TTC549 (cell line): ENCODE measurements around the gene LPAR5.
"Not testable (repeated sequence)": the region's sequence is repeated elsewhere in the genome, so short reads cannot be mapped to it uniquely, and the experiment has no call there.

ENCODE experiments used
- FAIRE-seq: peaks from 2 replicates; lab custom pipeline; 2012; peaks lifted over from hg19 to GRCh38; lab: Jason Lieb, UNC

The LPAR5 gene

DNA sequence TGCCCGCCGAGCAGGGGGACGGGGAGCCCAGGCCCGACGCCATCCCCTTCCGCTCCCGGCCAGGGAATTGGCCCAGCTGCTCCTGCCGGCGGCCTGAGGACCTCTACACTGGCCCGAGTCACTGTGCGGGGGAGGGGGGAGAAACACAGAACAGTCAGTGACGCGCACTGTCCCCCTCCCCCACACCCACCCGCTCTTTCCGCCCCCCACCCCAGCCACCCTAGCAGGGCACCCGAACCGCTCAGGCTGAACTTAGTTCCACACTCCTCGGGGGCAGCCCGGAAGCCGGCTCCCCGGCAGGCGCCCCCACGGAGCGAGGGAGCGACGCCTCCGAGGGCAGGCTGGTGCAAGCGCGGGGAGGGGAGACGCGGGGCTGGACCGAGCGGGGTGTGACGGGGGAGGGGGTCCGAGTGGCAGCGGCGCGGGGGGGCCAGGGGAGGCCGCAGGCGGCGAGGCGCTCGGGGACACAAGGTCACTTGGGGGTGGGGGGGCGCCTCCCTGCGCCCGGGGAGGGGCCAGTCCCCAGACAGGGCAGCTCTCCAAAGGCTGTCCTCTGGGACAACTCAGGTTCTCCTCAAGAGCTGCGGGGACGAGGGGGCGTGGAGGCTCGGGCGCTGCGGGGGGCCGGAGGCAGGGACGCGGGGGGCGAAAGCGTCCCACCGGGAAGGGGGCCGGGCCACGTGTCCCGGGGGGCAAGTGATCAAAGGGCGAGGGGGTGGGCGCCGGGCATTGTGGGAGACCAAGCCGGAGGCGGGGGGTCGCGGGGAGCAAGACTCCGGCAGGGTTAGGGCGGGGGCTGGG lies 29.2 kb downstream of the LPAR5 start:
- no peak for FAIRE-seq

DNA sequence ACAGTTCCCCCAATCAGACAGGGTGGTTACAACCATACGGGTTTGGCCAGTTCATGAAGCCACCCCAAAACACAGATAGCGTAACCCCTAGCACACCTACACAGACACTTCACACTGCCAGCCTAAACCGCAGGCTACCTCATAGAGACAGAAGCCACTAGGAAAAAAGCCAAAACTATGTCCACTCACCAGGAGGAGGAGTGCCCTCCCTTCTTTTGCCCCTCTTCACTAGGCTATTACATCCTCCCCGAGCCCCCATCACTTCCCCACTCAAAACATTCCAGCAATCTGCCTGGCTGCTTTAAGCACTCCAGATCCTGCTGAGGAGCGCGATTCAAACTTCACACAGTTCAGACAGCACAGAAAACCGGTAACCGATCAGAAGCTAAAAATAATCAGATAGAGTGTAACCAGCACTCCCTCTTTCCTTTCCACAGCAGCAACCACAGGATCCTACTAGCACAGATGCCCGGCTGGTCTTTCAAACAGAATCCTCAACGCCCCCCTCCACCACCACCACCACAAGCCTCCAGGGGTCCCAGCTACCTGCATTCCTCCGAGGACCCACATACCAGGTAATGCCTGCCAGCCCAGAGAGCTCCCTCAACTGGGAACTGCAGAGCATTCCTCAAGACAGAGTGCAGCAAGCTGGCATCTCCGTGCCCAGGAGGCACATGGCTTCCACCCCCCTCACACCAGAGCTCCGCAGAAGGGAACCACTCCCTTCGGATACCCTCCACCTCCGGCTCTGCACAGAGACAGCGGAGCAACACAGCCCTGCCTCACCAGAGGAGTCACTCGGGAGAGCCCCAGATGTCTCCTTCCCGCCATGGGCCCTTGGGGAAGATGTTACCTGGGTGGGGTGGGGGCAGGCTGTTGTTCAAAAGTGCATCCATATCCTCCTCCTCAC lies 30.1 kb downstream of the LPAR5 start:
- FAIRE-seq = no peak

DNA sequence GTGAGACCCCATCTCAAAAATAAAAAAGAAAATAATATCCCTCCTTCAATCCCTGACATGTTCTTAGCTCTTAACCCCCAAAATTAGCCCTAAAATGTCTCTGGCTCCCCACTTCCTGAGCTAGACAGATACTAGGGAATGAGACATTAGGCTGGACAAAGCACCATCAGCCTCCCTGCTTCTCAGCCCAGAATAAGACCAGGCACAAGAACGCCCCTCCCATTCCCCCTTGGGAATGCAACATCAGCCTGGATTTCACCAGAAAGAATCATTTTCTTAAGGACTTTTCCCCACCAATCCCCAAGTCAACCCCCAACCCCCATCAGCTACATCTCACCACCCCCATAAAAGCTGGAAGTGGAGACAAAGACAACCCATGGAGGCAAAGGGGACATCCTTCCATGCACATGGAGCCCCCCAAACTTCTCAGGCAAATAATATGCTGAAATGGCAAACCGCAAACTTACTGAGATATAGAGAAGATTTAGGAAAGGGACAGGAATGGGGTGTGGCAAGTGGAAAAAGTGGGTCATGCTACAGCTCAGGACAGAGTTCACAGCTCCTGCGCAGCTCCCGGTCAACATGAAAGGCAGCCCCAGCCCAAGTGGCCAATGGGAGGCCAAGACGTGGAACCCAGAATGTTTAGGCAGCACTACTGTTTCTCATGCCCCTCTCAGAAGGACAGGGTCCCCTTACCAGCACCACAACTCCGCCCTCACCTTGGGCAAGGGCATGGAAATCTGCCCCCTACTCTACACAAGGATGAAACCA lies 31.3 kb downstream of the LPAR5 start:
- FAIRE-seq = no peak

DNA sequence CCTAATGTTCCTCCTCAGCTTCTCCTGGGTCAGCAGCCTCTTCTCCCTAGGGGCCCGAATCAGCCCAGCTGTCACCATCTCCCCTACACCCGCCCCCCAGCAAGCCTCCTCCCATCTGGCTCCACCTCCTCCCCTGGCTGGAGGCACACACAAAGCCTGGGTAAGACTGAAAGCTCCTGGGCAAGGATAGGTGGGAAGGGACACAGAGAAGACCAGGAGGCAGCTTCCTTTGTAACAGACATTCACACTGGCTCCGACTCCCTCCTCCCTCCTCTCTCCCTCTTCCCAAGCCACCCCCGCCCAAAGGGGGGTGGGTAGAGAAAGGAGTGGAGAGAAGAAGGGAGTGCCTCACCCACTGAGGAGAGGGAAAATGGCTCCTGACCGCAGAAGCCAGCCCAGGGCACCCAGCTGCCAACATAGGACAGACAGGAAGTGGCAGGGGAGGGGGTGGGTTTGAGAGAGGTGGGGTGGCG lies 32.6 kb downstream of the LPAR5 start:
- no peak for FAIRE-seq

DNA sequence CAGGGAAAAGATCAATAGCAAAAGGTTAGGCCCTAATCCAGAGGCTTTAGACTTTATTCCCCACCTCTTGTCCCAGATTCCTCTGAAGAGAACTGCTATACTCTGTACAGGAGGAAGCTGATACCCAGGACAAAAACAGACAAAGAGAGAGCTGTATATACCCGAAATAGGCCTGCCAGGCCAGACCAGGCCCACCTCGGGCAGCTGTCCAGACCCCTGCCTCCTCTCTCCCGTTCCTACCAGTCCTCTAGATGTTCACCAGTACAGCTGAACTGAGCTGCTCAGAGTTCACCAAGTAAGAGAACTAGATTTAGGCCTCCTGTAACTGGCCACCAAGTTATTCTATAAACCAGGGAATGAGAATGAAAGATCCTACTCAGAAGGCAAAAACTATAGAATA lies 33.2 kb downstream of the LPAR5 start:
- FAIRE-seq = no peak

DNA sequence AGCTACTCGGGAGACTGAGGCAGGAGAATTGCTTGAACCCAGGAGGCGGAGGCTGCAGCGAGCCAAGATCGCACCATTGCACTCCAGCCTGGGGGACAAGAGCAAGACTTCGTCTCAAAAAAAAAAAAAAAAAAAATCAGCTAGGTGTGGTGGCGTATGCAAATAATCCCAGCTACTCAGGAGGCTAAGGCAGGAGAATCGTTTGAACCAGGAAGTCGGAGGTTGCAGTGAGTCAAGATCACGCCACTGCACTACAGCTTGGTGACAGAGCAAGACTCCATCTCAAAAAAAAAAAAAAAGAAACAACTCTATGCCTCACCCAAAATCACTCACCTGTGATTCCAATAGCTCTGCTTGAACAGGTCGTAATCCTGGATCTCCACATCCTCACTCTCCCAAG lies 40.1 kb downstream of the LPAR5 start:
- FAIRE-seq = not testable (repeated sequence)

DNA sequence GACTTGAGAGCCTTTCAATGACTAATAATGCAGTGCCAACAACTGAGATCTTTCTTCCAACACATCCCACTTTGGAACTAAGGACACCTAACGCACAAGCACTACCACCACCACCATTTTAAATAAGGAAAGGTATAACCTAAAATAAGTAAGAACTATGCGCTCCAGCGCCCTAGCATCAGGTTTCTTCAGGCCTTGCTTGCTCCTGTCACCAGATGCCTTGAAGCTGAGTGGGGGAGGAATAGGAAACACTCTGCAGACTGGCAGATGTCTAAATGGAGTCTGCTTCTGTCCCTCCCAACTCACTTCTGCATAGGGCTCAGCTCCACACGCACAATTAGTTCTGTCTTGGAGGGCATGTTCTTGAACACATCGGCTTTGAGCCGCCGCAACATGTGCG lies 43.7 kb downstream of the LPAR5 start:
- no peak for FAIRE-seq

DNA sequence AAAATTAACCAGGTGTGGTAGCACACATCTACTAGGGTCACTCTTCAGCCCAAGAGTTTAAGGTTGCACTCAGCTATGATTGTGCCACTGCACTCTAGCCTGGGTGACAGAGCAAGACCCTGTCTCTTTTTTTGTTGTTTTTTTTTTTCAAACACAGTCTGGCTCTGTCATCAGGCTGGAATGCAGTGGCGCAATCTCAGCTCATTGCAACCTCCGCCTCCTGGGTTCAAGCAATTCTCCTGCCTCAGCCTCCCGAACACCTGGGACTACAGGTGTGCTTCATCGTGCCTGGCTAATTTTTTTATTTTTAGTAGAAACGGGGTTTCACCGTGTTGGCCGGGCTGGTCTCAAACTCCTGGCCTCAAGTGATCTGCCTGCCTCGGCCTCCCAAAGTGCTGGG lies 49.2 kb downstream of the LPAR5 start:
- not testable (repeated sequence) for FAIRE-seq

DNA sequence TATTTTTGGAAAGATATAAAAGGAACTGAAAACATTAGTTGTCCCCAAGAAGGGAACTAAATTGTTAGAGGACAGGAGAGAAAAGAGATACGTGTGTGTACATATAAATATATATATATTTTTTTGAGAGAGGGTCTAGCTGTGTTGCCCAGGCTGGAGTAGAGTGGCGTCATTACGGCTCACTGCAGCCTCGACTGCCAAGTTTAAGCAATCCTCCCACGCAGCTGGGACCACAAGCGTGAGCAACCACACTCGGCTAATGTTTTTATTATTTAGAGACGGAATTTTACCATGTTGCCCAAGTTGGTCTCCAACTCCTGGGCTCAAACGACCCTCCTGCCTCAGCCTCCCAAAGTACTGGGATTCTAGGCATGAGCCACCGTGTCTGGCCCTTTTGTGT lies 51.5 kb downstream of the LPAR5 start:
- no peak for FAIRE-seq

DNA sequence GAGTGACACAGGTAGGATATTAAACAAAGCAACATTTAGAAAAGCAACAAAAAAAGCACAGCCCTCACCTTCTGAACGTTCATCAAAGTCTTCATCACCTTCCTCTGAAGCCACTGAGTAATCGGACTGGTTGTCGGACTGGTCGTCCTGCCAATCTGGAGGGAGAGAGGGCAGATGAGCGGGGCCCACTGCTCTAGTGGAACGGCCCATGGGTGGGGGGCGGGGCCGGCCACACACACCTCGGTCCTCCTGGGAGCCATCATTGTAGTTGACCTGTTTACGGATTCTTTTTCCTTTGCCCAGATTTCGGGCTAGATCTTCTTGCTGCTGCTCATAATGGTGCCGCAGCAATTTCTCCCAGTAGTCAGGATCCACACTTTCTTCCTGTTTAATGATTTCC lies 52.8 kb downstream of the LPAR5 start:
- no peak for FAIRE-seq

DNA sequence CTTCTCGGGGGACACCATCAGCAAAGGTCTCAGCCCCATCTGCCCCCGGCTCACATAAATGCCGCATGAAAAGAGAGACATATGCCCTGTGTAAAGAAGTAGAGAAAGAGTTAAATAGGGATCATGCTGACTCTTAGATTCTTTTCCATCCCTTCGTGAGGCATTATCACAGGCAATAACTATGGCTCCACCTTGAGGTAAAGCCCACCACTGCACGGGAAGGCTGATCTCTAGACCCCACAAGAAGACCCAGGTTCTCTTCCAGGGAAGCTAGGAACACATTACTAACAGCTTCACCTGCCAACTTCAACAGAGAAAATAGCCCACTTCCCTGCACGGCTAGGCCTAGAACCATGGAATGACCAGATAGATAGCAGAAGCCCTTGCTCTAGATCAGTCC lies 53.6 kb downstream of the LPAR5 start:
- FAIRE-seq = no peak

DNA sequence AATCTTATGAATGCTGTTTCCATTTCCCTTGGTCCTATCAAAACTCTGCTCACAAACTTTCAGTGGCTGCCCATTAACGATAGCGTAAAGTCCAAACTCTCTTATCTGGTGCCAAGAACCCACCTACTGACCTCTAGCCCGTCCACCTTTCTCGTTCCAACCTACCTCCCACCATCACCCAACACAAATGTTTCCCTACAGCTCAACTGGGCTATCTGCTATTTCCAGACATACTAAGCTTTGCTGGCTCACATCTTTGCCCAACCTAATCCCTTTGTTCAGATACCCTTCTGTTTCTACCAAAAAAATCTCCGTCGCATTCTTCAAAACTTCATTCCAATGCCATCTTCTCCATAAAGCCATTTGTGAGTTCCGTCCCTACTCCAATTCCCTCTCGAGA lies 60.1 kb downstream of the LPAR5 start:
- no peak for FAIRE-seq

DNA sequence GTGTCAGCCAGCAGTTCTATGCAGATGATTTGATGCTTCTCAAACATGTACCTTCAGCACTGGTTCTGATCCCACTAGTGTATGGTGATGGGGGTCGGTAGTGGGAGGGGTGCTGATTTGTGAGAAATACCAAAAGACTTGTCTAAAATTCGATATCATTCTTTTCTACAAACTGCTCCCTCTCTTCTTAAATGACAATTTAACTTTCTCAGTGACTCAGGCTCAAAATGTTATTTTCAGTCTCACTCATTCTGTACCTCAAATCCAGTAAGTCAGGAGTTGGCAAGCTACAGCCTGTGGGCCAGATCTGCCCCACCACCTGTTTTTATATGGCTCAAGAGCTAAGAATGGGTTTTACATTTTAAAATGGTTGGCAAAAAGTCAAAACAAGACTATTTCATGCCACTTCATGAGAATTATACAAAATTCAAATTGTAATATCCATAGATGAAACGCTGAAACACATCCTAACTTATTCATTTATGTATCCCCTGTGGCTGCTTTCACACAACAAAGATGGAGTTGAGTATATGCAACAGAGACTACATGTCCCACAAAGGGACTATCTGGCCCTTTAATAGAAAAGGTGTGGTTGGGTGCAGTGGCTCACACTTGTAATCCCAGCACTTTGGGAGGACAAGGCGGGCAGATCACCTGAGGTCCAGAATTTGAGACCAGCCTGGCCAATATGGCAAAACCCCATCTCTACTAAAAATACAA lies 61.0 kb downstream of the LPAR5 start:
- FAIRE-seq = no peak

DNA sequence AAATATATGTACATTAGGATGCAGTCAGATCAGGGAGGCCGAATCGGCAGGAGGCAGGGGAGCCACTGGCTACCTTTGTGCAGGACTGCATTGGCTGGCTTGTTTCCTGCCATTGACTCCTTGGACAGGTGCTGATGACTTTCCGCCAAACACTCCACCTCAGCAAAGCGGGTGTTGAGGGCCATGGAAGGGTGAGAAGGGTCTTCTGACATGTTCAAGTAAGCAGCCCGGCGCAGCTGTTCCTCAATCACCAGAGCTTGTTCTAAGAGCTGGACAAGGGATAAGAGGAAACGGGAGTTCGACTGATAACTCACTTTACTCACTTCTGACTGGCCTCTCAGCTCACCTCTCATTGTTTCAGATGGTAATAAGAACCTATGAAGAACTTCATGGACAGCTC lies 62.8 kb downstream of the LPAR5 start:
- no peak for FAIRE-seq

DNA sequence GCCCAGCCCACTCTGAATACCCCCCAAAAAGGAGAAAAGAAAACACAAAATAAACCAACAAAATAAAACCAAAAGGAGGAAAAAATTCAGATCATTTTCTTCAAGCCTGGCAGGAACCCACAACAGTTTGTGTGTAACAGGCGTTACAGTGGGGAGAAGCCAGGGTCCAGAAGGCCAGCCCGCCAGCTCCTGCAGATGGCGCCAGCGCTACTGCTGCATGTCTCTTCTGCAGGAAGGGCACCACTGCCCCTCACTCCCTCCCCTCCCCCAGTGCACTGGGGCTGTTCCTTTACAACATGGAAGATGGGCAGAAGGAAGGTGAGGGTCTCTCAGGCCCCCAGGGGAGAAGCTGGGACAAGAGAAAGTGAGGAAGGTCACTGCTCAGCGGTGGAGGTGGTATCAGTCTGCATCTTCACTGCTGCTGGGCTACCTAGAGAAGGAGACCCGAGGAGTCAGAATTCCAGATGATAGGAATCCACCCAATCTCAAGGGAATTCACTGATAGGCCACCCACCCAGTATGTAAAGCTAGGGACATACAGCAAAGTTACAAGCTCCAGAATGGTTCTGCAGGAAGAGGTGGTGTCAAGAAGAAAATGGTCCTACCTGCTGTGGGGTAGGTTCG lies 65.4 kb downstream of the LPAR5 start:
- no peak for FAIRE-seq

DNA sequence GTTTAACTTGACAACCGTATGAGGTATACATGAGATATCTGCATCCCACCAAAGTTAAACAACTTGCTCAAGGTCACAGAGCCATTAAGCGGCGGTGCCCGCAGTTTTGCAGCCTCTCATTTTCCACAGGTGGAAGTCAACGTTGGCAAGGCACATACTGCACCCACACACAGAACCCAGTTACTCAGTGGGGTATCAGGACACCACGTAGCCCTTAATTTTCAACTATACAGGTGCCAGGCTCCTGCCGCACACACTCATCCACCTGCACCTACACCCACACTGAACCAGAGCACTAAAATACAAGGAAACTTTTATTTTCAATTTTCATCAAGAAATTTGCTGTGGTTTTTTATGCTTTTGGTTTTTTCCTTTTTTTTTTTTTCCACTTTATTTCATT lies 66.0 kb downstream of the LPAR5 start:
- no peak for FAIRE-seq

DNA sequence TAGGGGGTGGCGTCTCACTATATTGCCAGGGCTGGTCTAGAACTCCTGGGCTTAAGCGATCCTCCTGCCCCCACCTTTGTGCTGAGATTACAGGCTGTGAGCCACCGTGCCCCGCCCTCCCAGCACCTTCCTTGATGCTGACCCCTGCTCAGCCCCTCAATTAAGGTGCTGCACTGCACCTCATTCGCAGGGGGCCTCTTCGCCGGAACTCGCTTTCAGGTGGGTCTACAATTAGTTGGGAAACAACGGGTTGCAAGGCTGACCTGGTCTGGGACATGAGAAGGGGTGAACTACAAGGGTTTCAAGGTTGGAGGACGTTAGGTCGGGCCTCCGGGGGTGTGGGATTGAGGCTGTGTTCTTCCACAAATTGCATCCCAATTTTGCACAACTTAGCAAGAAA lies 66.4 kb downstream of the LPAR5 start:
- no peak for FAIRE-seq
